HG03108 (cell line): Measurements from ENCODE around the gene PTRH2.
"Not testable (repeated sequence)": the region's sequence is repeated elsewhere in the genome, so short reads cannot be mapped to it uniquely, and the experiment has no call there.

Source experiments
- ATAC-seq: cut with Tn5 transposase; IDR thresholded peaks from one replicate; pipeline ENCODE4 v1.9.1; 2021; ENCODE audit warnings: moderate library complexity; ENCODE audit not compliant: unreplicated experiment

PTRH2 gene

DNA sequence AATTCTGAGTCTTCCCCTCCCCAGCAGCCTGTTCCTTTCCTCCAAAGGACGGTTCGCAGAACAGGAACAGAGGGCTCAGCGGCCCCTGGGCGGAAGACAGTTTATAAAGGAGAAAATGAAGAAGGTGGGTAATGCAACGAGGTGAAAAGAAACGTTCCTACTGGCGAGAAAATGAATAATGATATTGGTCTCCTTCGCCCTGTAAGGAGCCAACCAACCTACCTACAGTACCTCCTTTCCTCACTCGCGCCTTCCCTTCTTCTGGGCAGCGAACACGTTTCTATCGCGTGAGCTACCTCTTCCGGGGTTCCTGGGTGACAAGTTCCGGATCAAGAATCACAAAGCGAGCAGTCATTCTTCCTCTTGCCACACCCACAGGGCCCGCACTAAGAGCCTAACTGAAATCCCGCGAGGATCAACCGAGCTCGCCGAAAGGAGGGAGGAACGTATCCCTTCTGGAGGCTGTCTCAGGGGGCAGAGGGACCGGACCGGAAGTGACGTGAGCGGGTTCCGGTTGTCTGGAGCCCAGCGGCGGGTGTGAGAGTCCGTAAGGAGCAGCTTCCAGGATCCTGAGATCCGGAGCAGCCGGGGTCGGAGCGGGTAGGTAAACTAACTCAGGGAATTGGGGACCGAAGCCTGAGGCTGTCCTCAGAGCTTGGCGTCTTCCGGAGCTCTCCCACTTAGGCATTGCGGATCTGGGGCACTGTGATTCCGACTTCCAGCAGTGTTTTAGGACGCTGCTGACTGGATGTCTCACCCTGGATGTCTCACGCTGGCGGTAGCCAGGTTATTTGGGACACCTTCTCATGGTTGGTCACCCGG lies at the start of gene PTRH2, which contains the start of gene VMP1:
TSS of gene PTRH2 (minus strand) at position 282 of the 822 bp plus-strand sequence. CDS start 9,452 bp downstream, outside the sequence.
TSS of gene VMP1 (plus strand) at position 506 of the 822 bp plus-strand sequence. CDS start 23,793 bp downstream, outside the sequence.
- ATAC-seq, result peak; percentile 96

DNA sequence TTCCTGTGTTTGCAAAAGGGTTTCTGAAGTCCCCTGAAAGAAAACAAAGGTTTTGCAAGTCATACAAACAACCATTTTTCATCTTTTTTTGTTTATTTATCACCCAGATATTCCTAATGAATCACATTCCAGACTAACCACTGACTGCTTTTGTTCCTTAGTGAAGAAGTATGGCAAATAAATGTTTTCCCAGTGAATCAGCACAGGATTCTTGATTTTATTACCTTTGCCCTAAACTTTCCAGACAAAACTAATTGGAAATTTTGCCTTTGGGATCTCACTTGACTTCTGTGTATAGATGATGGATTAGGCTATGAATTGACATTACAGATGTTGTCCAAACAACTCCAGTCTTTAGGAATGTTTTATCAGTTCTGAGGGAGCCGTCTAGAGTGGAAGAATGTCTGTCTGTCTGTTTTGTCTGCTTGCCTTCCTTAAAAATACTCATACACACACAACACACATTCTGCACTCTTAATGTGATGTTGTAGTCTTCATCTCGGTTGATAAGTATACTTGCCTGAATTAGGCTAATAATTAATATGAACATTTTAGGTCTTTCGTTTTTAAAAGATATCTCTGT lies 49.1 kb upstream of the PTRH2 start:
- ATAC-seq, result no peak

GRCh38 chr17:59755069-59755468 lies 47.8 kb upstream of the PTRH2 start:
- not testable (repeated sequence) for ATAC-seq

GRCh38 chr17:59754552-59754951 lies 47.3 kb upstream of the PTRH2 start:
- ATAC-seq, result no peak

GRCh38 chr17:59753522-59754467 lies 46.6 kb upstream of the PTRH2 start:
- peak; percentile 61 for ATAC-seq

DNA sequence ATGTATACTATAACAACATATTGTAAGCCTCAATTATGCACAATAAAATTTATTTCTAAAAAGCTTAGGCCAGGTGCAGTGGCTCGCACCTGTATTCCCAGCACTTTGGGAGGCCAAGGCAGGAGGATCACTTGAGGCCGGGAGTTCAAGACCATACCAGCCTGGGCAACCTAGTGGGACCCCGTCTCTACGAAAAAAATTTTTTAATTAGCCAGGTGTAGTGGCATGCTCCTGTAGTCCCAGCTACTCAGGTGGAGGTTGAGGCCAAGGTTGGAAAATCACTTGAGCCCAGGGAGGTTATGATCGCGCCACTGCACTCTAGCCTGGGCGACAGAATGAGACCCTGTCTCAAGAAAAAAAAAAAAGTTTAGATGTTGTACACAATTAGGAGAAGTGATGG lies 45.7 kb upstream of the PTRH2 start:
- no peak for ATAC-seq

DNA sequence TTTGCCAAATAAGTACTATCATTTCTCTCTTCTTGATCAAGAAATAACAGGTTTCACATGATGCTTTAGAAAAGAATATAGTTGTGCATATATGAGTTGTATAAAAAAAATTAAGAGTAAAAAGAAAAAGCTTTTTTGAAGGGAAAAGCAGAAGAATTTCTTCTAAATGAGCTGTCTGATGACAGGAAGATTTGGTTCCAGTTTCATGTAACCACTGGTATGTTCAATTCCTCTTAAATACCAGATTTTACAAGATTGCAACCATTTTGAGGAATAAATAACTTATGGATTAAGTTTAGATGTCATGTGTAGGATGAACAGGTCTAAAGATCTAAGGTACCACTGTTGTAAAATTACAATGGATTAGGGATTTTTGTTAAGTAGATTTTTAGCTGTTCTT lies 45.2 kb upstream of the PTRH2 start:
- ATAC-seq, result no peak

- no peak for ATAC-seq
Observed at GRCh38 chr17:59751955-59752413, 44.8 kb upstream of the PTRH2 start.

DNA sequence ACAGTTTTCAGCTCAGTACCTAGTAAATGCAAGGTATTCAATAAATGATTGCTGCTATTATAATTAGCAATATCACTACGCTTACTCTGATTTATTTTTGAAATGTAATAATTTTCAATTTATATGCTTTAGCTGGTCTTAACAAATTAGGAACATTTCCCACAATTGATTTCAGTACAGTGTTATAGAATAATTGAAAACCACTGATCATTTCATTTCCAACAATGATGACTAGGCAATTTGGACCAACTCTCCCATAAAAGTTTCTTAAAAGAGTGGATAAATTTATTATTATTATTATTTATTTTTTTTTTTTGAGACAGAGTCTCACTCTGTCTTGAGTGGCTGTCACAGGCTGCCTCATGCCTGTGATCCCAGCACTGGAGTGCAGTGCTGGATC lies 41.4 kb upstream of the PTRH2 start:
- no peak for ATAC-seq

DNA sequence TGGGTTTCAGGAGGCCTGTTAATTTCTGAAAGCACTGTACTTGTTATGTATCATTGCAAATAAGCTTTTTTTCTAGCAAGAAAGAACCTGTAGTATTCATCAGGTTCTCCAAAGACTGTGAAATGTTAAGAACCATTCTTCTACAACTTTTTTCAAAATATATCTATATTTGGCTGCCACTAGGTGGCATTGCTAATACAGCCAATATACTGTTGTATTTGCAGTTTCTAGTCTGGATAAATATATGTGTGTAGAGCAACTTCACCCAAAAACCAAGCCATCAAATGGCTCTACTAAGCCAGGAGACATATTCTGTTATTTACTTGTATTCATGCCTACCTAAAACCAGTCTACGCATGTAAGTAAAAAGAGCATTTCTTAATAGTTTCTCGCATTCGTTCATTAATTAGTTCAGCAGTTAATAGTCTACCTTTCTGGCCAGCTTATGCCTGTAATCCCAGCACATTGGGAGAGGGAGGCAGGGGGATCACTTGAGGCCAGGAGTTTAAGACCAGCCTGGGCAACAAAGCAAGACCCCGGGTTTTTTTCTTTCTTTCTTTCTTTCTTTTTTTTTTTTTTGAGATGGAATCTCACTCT lies 39.7 kb upstream of the PTRH2 start:
- no peak for ATAC-seq

DNA sequence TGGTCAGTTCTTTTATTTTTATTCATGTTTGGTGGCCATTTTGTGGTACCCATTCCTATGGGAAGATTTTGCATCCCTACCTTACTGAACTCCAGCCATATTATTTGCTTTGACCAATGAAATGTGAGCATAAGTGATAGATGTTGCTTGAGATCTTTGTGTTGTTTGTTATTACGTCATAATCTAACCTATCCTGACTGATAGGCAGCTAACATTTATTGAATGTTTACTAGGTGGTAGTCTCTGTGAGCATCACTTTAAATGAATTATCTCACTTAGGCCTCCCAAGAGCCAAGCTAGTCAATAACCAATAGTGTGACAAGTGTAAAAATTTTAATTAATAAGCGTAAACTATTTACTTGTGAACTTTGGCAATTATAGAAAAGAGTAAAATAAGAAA lies 37.8 kb upstream of the PTRH2 start:
- ATAC-seq, result no peak

GRCh38 chr17:59743842-59744241 lies 36.6 kb upstream of the PTRH2 start:
- no peak for ATAC-seq

DNA sequence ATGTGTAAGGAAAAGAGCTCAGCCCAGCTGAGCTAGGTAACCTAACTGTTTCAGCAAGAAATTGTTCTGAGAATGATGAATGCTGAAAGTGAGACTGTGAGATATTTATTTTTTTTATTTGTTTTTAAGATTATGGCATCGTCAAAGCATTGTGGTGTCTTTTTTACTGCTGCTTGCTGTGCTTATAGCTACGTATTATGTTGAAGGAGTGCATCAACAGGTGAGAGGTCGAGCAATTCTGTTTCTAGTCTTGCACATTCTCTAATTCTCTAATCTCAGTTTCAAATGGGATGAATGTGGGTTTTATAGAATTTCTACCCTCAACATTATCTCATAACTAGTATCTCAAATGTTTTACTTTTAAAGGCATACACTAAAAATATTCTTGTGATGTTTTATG lies 30.1 kb upstream of the PTRH2 start:
- ATAC-seq, result no peak

DNA sequence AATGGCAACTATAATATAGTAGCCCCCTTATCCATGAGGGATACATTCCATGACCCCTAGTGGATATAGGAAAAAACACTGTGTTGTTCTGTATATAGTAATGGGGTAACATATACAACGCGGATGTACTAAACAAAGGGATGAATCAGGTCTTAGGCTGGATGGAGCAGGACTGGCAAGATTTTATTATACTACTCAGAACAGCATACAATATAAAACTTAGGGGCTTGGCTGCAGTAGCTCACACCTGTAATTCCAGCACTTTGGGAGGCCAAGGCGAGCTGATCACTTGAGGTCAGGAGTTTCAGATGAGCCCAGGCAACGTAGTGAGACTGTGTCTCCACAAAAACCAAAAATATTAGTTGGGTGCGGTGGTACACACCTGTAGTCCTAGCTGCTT lies 27.0 kb upstream of the PTRH2 start:
- no peak for ATAC-seq

DNA sequence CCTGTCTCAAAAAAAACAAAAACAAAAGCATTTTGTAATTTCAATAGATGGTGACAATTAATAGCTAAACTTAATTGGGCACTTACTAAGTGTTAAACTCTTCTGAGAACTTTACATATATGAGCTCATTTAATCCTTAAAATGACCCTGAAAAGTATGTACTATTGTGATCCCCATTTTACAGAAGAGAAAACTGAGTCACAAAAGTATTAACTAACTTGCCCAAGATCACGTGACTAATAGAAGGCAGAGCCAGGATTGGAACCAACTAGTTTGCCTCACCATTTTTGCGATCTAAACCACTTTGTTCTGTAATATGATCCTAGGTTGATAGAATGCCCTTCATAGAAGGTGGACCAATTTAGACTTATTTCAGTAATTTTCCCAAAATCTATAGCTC lies 26.5 kb upstream of the PTRH2 start:
- ATAC-seq, result no peak

- ATAC-seq, result no peak
Observed at GRCh38 chr17:59730268-59730834, 23.1 kb upstream of the PTRH2 start.

DNA sequence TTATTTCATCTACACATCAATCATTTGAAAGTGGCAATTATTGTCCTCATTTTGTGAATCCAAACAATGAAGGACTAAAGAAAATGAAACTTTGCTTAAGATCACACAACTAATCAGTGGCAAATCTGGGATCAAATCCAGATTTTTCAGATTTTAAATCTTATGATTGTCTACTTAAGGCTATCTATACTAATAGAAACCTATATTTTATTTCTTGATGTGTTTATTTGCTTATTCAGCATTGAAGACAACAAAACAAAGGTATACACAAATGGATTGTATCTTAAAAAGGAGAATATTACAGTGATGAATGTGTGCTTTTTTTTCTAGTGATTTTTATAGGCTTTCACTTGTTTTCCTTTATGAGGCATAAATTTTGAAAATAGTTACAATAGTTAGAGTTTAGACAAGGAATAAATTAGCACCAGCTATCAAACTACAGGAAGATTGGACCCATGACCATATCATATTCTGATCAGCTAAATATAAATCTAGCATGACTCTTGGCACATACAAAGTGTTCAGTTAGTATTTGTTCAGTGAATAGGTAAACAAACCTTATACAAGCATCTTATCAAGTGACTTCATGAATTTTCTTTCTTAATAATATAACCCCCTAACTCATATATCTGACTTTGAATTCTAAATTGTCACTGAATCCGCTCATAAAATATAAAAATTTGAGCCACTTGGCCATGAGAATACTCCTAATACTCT lies 20.7 kb upstream of the PTRH2 start:
- no peak for ATAC-seq

DNA sequence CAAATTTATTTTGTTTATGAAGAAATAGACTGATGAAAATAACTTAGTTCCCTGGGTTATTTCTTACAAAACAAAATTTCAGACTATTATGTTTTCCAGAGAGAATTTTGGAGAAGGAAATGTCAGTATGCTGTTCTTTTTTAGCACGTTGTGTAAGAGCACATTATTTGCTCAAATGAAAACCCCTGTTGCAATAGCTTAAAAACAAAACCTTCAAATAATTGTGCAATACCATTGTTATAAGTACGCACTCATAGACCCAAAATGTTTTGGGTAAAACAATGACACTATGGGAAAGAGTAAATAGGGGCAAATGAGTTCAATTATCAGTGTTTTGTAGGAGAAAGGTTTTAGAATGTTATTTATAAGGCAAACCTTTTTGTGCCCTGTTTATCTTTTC lies 18.5 kb upstream of the PTRH2 start:
- ATAC-seq, result no peak

DNA sequence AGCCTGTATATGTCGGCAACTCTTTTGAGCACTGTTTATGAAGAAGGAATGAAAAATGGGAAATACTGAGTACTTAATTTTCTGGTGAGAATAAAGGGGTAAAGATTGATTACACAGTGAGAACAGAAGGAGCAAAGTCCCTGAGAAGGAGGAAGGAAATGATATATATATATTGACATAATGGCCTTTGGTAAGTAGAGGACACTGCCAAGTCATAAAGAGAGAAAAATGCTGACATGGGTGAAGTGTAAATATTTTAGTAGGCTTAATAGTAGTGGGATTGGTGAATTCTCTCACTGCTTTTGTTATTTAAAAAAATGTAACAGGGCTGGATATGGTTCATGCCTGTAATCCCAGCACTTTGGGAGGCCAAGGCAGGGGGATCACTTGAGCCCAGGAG lies 16.4 kb upstream of the PTRH2 start:
- ATAC-seq, result no peak

GRCh38 chr17:59723041-59723440 lies 15.8 kb upstream of the PTRH2 start:
- no peak for ATAC-seq
